Activated CD8-positive, alpha-beta memory T cell treated with anti-CD3 and anti-CD28 coated beads for 4 hours (primary cell): Measurements from ENCODE around the gene HCFC1R1.

Source experiments
- DNase-seq, 2 donors: peaks; one replicate each; pipeline ENCODE4 v3.0.0-alpha.2; 2020; ENCODE audit warnings: low read depth in 2 of 2

The HCFC1R1 gene

GRCh38 chr16:3035972-3036725 lies 12.4 kb upstream of the HCFC1R1 start:
- DNase-seq, result no peak

GRCh38 chr16:3035289-3035971 lies 11.7 kb upstream of the HCFC1R1 start:
- DNase-seq, result no peak

- DNase-seq, result no peak
Measured at GRCh38 chr16:3032624-3033023, 8.9 kb upstream of the HCFC1R1 start.

GRCh38 chr16:3030222-3031212 lies 6.8 kb upstream of the HCFC1R1 start:
- no peak for DNase-seq

GRCh38 chr16:3029491-3030221 lies 5.9 kb upstream of the HCFC1R1 start:
- no peak for DNase-seq

- DNase-seq, result no peak
Measured at GRCh38 chr16:3028716-3029319, 5.1 kb upstream of the HCFC1R1 start.

GRCh38 chr16:3027983-3028715 lies 4.4 kb upstream of the HCFC1R1 start:
- peak; percentile 72 to 74 for DNase-seq

GRCh38 chr16:3027489-3027795 lies 3.7 kb upstream of the HCFC1R1 start:
- DNase-seq, result no peak

- no peak for DNase-seq
Measured at GRCh38 chr16:3026609-3027488, 3.1 kb upstream of the HCFC1R1 start.

- no peak for DNase-seq
Measured at GRCh38 chr16:3026003-3026378, 2.2 kb upstream of the HCFC1R1 start.

- no peak for DNase-seq
Measured at GRCh38 chr16:3025032-3026002, 1.6 kb upstream of the HCFC1R1 start.

- DNase-seq, result no peak
Measured at GRCh38 chr16:3023415-3023668, 400 bp downstream of the HCFC1R1 start.

- DNase-seq, result no peak
Measured at GRCh38 chr16:3022684-3023414, 893 bp downstream of the HCFC1R1 start.

GRCh38 chr16:3022208-3022683 lies 1.5 kb downstream of the HCFC1R1 start:
- peak; percentile 84 for DNase-seq

- DNase-seq, result peak; percentile 73 to 77
Measured at GRCh38 chr16:3021449-3022207, 2.1 kb downstream of the HCFC1R1 start.

GRCh38 chr16:3020604-3021448 lies 2.9 kb downstream of the HCFC1R1 start:
- no peak for DNase-seq
